IPS DF 6.9 (cell line): ENCODE results near the gene GALNT13.

Experiments
- DNase-seq: peaks from one replicate; pipeline ENCODE4 v3.0.0-alpha.2; 2013; ENCODE audit warnings: low read depth, low spot score
- H3K27ac ChIP-seq: one replicate; pipeline ENCODE4 v1.5.1; 2013; ENCODE audit warnings: low read length, control low read depth
- H3K27me3 ChIP-seq: 2 replicates; pipeline ENCODE4 v1.6.1; 2013; ENCODE audit warnings: mild to moderate bottlenecking, low read length; ENCODE audit not compliant: control insufficient read depth, insufficient read depth
- H3K36me3 ChIP-seq: 2 replicates; pipeline ENCODE4 v1.6.1; 2013; ENCODE audit warnings: low read length; ENCODE audit not compliant: control insufficient read depth, insufficient read depth
- H3K4me1 ChIP-seq: 2 replicates; pipeline ENCODE4 v1.6.1; 2013; ENCODE audit warnings: low read length; ENCODE audit not compliant: control insufficient read depth, insufficient read depth
- H3K4me3 ChIP-seq: 2 replicates; pipeline ENCODE4 v1.5.1; 2013; ENCODE audit warnings: mild to moderate bottlenecking, low read length
- H3K9me3 ChIP-seq: 2 replicates; pipeline ENCODE4 v1.6.1; 2013; ENCODE audit warnings: low read length, inconsistent platforms; ENCODE audit not compliant: control insufficient read depth, insufficient read depth
- WGBS: extraction: QIAGEN DNeasy Blood & Tissue Kit; methylation state at CpG from one replicate; pipeline ENCODE4 v1.1.7; 2013; ENCODE audit warnings: mixed read lengths, missing lambda C conversion rate; ENCODE audit not compliant: insufficient read length, insufficient coverage; 5-methylcytosine and 5-hydroxymethylcytosine counted together

Gene GALNT13

DNA sequence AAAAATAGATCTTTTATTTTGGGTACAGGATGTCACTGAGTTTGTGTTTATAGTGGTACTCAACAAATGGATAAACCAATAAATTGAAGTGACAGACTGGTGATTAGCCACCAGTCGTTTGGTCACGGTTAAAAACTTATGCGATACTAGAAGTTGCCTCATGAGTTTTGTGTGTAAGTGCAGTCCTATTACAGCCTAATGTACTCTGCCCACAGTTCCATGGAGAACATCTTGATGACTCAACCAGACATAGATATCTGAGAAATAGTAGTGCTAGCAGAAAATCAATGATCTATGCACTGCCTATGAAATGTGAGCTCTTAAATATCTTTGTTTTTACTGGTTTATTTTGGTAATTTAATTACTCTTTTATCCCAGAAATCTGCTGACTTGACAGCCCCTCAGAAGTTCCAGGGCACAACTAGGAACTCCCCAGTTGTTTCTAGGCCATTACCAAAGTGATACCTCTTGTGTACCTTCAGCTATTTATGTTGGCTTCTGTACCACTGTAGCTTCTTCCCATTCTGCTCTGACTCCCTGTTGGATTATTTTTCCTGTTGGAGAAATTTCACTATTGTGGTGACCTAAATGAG is 617.6 kb downstream of the GALNT13 start:
- no peak for DNase-seq
- H3K9me3 ChIP-seq: no peaks in the 10 kb centered on the region
- WGBS: no CpG with 5 or more reads among the region's 3 CpGs
- H3K36me3 ChIP-seq: no peaks in the 10 kb centered on the region
- H3K4me1 ChIP-seq: no peaks in the 10 kb centered on the region
- H3K27me3 ChIP-seq: no peaks in the 10 kb centered on the region
- no peak overlapping the region for H3K27ac ChIP-seq
- H3K4me3 ChIP-seq: no peak overlapping the region

DNA sequence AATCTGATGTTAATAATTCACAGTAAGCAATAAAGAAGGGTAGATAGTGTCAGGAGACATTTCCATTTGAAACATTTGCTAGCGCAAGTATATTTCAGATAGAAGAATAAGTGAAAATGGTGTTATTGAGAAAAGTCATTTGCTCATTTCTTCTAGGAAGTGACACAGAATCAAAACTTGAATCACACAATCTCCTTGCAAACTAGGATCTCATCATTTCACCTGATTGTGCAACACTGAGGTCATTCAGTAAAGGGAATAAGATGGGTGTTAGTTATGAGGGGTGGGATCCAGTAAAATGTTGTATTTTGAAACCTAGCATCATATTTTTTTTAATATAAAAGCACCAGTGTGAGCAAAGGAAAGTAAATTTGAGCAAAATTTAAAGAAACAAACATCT is 618.8 kb downstream of the GALNT13 start:
- Histone ChIP-seq H3K9me3 (no peaks in the 10 kb centered on the region), H3K36me3 (no peaks in the 10 kb centered on the region), H3K4me1 (no peaks in the 10 kb centered on the region), H3K4me3 (no peak overlapping the region), H3K27ac (no peak overlapping the region), H3K27me3 (no peaks in the 10 kb centered on the region)
- no CpG with 5 or more reads among the region's 1 CpG for WGBS
- no peak for DNase-seq

DNA sequence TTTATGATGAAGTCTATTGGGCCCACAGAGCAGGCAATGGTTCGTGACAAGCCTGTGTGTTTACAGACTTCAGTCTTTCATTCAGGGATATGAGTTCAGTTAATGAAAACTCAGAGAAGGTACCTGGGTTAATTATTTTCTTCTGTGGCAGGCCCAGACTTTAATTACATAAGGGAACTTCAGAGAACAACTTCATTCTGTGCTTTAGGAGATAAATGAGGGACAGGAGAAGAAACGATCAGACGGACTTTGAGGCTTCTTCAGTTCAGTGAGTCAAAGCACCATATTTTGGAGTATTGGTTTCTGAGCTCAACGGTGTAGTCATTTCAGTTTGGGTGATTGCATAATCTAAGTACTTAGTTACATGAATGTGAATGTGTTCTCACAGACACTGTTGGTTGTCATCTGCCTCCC is 623.7 kb downstream of the GALNT13 start:
- Histone ChIP-seq H3K4me3 (no peak overlapping the region), H3K27ac (no peak overlapping the region), H3K27me3 (no peaks in the 10 kb centered on the region), H3K4me1 (no peaks in the 10 kb centered on the region), H3K36me3 (no peaks in the 10 kb centered on the region), H3K9me3 (no peaks in the 10 kb centered on the region)
- no CpG with 5 or more reads among the region's 4 CpGs for WGBS
- no peak for DNase-seq

DNA sequence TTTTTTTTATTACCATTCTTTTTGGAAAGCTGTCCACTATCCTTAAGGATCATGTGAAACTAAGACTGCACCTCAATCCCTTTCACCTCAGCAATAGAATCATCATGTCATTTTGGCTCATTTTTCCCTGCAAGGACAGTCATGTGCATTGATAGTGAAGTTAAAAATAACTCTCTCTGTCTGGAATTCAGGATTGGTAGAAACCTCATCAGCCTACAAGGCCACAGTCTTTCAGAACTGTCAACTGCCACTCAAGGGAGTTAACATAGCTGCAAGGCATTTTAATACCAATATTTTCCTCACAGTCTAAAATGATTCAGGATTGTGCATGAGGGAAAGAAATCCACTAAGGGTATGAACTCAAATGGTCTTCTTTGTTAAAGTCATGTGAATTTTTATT is 625.3 kb downstream of the GALNT13 start:
- DNase-seq: no peak
- H3K4me3 ChIP-seq: no peak overlapping the region
- no peak overlapping the region for H3K27ac ChIP-seq
- no peaks in the 10 kb centered on the region for H3K9me3 ChIP-seq
- no peaks in the 10 kb centered on the region for H3K4me1 ChIP-seq
- no peaks in the 10 kb centered on the region for H3K36me3 ChIP-seq
- H3K27me3 ChIP-seq: no peaks in the 10 kb centered on the region
